Measurements from ENCODE around the gene JARID2. TPM values are rescaled to one million over a fixed set of nuclear protein-coding genes. Genes with fewer than 3 reads are reported as not detected.

The JARID2 gene
- total and polyA plus RNA-seq, 2 of the 8 experiments (the other 6 are each of a cell fraction or from before 2014, with no cell fraction given), result 60.1 to 239 TPM

DNA sequence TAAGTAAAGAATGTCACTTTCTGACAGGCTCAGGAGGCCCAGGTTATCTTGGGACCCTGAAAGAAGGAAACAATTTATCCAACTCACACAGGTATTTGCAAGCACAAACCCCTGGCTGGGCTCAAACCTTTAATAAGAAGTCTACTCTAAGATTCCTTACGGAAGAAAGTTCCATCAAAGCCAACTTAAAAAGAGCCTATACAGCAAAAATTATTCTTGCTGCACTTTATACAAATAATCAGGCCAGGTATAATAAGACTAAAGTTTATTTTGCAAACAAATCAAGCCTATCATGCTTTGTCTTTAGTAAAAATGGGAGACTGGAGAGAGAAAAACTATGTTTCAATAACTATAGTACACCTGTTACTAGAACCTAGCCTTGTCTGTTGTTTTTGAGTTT lies 314.8 kb downstream of the JARID2 start (continued):
- TF ChIP-seq, protein P1, sequence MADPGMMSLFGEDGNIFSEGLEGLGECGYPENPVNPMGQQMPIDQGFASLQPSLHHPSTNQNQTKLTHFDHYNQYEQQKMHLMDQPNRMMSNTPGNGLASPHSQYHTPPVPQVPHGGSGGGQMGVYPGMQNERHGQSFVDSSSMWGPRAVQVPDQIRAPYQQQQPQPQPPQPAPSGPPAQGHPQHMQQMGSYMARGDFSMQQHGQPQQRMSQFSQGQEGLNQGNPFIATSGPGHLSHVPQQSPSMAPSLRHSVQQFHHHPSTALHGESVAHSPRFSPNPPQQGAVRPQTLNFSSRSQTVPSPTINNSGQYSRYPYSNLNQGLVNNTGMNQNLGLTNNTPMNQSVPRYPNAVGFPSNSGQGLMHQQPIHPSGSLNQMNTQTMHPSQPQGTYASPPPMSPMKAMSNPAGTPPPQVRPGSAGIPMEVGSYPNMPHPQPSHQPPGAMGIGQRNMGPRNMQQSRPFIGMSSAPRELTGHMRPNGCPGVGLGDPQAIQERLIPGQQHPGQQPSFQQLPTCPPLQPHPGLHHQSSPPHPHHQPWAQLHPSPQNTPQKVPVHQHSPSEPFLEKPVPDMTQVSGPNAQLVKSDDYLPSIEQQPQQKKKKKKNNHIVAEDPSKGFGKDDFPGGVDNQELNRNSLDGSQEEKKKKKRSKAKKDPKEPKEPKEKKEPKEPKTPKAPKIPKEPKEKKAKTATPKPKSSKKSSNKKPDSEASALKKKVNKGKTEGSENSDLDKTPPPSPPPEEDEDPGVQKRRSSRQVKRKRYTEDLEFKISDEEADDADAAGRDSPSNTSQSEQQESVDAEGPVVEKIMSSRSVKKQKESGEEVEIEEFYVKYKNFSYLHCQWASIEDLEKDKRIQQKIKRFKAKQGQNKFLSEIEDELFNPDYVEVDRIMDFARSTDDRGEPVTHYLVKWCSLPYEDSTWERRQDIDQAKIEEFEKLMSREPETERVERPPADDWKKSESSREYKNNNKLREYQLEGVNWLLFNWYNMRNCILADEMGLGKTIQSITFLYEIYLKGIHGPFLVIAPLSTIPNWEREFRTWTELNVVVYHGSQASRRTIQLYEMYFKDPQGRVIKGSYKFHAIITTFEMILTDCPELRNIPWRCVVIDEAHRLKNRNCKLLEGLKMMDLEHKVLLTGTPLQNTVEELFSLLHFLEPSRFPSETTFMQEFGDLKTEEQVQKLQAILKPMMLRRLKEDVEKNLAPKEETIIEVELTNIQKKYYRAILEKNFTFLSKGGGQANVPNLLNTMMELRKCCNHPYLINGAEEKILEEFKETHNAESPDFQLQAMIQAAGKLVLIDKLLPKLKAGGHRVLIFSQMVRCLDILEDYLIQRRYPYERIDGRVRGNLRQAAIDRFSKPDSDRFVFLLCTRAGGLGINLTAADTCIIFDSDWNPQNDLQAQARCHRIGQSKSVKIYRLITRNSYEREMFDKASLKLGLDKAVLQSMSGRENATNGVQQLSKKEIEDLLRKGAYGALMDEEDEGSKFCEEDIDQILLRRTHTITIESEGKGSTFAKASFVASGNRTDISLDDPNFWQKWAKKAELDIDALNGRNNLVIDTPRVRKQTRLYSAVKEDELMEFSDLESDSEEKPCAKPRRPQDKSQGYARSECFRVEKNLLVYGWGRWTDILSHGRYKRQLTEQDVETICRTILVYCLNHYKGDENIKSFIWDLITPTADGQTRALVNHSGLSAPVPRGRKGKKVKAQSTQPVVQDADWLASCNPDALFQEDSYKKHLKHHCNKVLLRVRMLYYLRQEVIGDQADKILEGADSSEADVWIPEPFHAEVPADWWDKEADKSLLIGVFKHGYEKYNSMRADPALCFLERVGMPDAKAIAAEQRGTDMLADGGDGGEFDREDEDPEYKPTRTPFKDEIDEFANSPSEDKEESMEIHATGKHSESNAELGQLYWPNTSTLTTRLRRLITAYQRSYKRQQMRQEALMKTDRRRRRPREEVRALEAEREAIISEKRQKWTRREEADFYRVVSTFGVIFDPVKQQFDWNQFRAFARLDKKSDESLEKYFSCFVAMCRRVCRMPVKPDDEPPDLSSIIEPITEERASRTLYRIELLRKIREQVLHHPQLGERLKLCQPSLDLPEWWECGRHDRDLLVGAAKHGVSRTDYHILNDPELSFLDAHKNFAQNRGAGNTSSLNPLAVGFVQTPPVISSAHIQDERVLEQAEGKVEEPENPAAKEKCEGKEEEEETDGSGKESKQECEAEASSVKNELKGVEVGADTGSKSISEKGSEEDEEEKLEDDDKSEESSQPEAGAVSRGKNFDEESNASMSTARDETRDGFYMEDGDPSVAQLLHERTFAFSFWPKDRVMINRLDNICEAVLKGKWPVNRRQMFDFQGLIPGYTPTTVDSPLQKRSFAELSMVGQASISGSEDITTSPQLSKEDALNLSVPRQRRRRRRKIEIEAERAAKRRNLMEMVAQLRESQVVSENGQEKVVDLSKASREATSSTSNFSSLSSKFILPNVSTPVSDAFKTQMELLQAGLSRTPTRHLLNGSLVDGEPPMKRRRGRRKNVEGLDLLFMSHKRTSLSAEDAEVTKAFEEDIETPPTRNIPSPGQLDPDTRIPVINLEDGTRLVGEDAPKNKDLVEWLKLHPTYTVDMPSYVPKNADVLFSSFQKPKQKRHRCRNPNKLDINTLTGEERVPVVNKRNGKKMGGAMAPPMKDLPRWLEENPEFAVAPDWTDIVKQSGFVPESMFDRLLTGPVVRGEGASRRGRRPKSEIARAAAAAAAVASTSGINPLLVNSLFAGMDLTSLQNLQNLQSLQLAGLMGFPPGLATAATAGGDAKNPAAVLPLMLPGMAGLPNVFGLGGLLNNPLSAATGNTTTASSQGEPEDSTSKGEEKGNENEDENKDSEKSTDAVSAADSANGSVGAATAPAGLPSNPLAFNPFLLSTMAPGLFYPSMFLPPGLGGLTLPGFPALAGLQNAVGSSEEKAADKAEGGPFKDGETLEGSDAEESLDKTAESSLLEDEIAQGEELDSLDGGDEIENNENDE (IDR thresholded peaks at IDR 0.05; ENCODE audit: insufficient replicate concordance, low read length), result no peak
- TF ChIP-seq, protein P2, sequence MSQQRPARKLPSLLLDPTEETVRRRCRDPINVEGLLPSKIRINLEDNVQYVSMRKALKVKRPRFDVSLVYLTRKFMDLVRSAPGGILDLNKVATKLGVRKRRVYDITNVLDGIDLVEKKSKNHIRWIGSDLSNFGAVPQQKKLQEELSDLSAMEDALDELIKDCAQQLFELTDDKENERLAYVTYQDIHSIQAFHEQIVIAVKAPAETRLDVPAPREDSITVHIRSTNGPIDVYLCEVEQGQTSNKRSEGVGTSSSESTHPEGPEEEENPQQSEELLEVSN (IDR thresholded peaks at IDR 0.05), result no peak
- TF ChIP-seq CBX5 (IDR thresholded peaks at IDR 0.05; ENCODE audit: low read depth, low read length) (no peak), TAF1 (IDR thresholded peaks at IDR 0.05; ENCODE audit: low read depth, low read length) (no peak), CHD2 (IDR thresholded peaks at IDR 0.05; ENCODE audit: low read length) (no peak), EZH2 (IDR thresholded peaks at IDR 0.05; ENCODE audit: low read depth, low read length, severe bottlenecking) (no peak), ASH2L (IDR thresholded peaks at IDR 0.05; ENCODE audit: low read length) (no peak), ZNF274 (IDR thresholded peaks at IDR 0.05; ENCODE audit: borderline replicate concordance, extremely low read depth, low read length) (no peak), NRF1 (IDR thresholded peaks at IDR 0.05; ENCODE audit: low read depth, low read length) (no peak)
